ENCODE data around the gene BUB1B.

The BUB1B gene

DNA sequence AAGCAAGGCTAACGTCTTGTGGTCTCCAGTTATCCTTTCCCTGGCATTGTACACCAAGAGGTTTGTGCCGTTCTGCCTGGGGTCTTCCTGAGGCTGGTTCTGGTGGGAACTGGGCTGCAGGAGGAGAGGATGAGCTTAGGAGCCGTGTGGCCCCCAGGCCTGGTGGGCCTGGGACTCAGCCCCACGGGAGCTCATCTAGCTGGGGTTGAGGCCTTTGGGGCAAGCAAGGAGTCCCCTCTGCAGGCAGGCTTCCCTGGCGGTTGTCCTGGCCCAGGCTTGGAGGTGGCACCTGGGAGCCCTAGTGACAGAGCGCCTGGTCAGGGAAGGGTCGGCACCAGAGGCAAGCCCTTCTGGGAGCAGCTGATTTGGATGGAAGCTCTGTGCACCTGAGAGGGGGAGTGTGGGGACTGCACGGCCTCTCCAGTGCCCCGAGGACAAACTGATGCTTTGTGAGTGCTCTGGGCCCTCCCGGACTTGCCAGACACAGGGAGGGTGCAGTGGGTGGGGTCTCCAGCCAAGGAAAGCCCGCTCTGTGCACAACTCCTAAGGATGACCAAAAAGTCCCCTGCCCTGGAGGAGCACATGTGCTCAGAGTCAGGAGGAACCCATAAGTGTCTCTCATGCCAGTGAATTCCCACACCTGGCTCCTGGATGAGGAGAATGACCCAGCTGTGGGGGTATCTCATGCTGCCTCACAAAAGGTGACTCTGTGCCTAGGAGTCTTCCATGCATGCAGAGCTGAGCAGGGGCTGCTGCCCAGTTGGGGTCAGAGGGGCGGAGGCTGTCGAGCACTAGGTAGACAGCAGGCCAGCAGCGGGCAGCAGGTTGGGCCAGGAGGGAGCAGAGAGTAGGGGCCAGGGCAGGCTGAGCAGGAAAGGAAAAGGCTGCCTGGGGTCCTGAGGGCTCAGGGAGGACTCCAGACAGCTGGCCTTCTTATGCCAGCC, 80.7 kb downstream of the BUB1B start:
- peak; percentile 10 for DNase-seq (ENCODE audit: low spot score)
- no peak for TF ChIP-seq CTCF (IDR thresholded peaks at IDR 0.05; ENCODE audit: extremely low read depth, missing control alignments)

DNA sequence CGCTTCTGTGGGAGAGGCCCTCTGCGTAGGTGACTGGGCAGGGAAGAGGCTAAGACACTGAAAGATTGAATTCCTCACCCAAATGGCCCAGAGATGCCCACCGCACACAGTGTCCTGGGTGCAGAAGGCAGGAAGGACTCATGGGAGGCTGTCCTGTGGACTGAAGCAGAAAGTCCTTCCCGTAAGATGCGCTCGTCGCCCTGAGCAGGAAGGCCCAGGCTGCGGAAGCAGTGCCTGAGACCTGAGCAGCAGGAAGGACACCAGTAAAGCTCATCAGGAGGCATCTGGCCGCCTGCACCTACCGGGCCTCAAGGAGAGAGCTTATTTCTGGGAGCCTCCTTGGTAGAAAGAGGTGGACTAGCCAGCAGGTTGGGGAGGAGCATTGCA, 81.3 kb downstream of the BUB1B start:
- DNase-seq (ENCODE audit: low spot score) = no peak
- no peak for TF ChIP-seq CTCF (IDR thresholded peaks at IDR 0.05; ENCODE audit: extremely low read depth, missing control alignments)

GRCh38 chr15:40242601-40243000, 81.7 kb downstream of the BUB1B start:
- peak; percentile 14 for DNase-seq (ENCODE audit: low spot score)
- no peak for TF ChIP-seq CTCF (IDR thresholded peaks at IDR 0.05; ENCODE audit: extremely low read depth, missing control alignments)

DNA sequence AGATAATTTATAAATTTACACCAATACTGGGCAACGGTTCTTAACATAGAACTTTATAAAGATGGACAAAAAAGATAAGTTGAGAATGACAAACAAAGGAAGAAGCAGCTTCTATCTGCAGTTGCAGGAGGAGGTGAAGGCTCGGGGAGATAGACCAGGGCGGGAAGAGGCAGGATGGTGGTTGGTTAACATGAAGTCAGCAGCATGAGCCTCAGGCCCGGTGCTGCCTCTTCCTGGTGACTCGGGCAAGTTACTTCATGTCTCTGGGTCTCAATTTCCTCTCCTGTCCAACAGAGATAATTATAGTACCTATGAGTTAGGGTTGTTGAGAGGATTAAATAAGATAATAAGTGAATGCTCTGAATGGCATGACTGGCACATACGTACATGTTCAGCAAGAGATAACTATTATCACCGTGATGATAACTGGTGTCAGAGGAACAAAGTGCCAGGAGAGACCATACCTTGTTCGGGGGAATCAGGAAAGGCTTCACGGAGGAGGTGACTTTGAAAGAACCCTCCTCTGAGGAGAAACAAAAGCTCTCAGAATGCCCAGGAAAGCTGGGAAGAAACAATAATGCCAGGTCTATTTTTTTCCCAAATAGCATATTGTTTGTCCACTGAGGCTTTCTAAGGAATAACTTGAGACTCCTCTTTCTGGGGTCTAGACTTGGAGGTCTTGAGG, 82.4 kb downstream of the BUB1B start:
- no peak for DNase-seq (ENCODE audit: low spot score)
- TF ChIP-seq CTCF (IDR thresholded peaks at IDR 0.05; ENCODE audit: extremely low read depth, missing control alignments) = no peak

DNA sequence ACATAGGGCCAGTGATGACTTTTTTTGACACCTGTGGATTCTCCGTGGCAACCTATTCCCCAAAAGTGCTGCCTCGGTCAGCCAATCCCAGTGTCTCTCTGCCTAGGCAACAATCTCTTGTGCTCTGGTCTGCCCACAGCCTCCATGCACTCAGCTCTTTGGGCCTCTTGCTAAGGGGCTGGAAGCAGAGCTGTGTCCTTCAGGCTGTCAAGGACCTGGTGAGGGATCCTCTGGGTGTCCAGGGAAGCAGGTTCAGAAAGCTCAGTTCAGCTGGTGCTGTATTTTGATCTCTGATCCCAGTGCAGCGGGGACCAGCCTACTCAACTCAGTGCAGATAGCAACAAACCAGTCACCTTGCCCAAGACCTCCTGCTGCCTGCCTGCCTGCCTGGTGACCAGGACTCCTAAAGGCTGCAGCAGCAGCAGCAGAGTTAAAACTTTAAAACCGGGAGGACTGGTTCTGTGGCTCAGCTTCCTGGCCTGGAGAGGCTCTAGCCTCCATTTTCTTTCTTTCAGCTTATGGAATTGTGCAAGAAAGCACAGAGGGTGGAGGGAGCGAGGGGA, 84.2 kb downstream of the BUB1B start:
- no peak for TF ChIP-seq CTCF (IDR thresholded peaks at IDR 0.05; ENCODE audit: extremely low read depth, missing control alignments)
- no peak for DNase-seq (ENCODE audit: low spot score)

DNA sequence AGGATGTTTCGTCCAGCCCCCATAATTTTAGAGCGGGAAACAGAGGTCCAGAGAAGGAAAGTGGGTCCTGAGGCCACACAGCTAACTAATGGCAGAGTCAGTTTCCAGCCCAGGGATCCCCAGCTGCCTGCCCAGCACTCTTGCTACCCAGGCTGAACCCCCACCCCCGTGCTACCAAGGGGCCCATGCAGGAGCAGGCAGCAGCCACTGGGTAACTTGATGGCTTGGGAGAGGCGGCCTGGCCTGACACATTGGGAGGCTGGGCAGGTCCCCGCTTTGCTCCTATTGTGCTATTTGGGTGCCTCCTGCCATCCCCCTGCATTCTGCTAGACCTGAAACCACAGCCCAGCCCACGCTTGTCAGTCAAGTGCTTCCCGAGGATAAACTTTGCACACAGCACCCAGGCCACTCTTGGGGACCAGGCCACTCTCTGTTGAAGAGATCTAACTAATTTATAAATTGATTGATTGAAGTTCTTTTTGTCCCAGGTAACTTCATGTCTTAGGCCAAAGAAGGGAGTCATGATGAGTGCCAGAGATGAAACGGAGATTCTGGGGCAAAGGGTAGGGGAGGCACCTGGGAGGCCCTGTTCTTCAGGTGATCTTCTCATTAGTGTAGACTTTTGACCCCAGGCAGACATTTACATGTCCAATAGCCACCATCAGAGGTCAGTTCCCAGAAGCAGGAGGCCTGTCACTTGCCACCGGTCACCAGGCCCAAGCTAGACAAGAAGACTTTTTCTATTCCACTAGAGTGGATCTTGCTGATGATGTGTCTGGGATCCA, 85.0 kb downstream of the BUB1B start:
- TF ChIP-seq CTCF (IDR thresholded peaks at IDR 0.05; ENCODE audit: extremely low read depth, missing control alignments) = no peak
- no peak for DNase-seq (ENCODE audit: low spot score)

Measured in GM20000 (cell line).